HG02610 (cell line): ENCODE data around the gene ENOPH1.
A peak's percentile ranks its signal among the peaks of the same experiment; 100 is the strongest.
"Not testable (repeated sequence)": the region's sequence is repeated elsewhere in the genome, so short reads cannot be mapped to it uniquely, and the experiment has no call there.

Experiments used
- ATAC-seq: cut with Tn5 transposase; IDR thresholded peaks from one replicate; pipeline ENCODE4 v1.9.1; 2021; ENCODE audit warnings: mild to moderate bottlenecking, moderate library complexity; ENCODE audit not compliant: unreplicated experiment

ENOPH1 gene

DNA sequence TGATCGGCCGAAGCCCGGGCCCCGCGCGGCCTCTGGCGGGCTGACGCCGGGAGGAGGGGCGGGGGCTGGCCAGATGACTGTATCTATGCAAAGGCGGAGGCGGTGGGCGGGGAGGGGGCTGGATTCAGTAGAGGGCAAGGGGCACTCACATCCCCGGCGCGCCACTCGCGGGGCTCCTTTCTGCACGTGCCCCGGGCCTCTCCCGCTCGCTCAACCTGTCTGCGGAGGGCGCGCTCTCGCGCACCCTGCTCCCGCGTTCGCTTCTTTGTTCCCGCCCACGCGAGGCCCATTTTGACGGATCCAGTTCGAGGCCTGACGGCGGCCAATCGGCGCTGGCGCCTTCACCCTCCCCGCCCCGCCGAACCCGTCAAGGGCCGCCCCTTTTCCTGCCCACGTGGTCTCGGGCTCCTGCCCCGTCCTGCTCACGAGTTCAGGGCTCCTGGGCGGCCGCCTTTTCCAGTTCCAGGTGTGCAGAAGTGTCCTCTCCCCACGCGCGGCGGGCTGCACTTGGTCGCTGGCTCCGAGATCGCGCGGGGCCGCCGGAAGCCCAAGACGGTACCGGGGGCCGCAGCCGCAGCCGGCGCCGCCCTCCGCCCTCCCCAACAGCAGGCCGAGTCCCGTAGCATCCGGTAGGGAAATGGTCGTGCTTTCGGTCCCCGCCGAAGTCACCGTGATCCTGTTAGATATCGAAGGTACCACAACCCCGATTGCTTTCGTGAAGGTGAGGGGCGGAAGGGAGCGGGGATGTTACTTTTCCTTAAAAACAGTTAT, at the start of gene ENOPH1, which contains the start of gene HNRNPDL:
TSS of gene ENOPH1 (plus strand) at position 398 of the 771 bp plus-strand sequence. CDS start at position 638, 240 bp downstream.
TSS of gene HNRNPDL (minus strand) at position 270 of the 771 bp plus-strand sequence. CDS start 772 bp downstream, outside the sequence.
- ATAC-seq: peak; percentile 69

DNA sequence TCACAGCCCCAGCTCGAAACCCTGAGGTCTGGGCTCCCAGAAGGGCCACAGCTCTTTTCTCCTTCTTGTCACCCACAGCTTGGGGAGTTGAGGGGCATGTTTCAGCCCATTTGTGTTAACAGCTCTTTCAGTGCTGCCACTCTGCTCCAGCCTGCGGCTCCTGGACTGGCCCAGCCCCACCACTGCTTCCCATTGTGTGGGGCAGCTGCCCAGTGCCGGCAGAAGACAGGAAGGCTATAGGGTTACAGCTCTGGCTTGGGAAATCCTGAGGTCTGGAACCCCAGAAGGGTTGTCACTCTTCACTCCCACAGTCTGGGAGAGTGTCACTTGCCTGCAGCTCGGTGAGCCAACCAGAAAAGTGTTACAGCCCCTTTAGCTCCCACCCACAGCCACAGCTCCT, 49.6 kb upstream of the ENOPH1 start:
- ATAC-seq: no peak

DNA sequence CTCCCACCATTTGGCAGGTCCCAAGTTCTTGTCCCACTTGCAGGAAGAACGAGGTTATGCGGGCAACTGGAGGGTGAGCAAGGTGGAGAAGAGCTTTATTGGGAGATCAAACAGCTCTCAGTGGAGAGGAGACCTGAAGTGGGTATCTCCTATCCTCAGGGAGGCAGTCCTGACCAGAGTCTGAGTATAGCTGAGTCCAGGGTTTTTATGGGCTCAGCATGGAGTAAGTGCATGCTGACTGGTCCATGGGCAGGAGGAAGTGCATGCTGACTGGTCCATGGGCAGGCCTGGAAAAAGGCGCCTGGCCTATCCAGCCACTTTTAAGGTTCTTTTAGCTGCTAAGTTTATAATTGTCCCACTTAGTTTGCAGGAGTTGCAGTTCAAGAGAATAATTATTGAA, 49.2 kb upstream of the ENOPH1 start:
- no peak for ATAC-seq

DNA sequence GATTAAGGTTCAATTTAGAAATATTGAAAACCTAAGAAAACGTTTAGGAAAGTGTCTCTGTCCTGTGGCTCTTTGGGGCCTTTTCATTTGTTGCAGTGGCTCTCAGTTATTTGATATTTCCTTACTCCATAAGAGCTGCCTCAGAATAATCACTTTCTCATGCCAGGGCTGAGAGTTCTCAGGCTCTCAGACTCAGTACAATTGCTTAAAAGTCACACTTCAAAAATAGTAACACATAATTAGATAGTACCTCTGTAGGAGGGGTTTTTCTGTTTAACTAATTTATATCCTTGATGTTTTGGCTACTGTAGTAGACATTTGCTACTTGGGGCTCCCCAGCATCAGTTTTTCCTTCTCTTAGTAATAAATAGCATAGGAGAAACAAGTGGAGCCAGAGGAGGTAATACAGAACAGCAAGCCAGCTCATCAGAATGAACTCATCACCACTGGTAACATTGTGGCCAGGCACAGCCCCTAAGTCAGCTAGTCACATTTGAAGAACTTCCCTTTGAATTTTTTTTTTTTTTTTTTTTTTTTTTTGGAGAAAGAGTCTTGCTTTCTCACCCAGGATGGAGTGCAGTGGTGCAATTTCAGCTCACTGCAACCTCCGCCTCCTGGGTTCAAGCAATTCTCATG, 48.6 kb upstream of the ENOPH1 start:
- ATAC-seq: no peak

DNA sequence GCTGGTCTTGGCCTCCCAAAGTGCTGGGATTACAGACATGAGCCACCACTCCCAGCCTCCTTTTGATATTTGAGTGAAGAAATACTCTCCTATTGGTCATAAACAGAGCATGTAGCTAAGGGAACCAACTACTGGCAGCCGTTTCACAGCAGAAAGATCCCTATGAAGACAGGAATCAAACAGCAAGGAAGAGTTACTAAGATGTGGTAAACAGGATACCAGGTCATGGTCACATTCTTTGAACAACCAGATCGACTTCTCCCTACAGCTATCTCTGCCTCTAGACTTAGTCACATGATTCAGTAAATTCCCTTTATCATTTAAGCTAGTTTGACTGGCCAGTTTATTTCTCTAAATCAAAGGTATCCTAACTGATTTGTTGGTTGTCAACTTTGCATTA, 47.6 kb upstream of the ENOPH1 start:
- ATAC-seq: no peak

DNA sequence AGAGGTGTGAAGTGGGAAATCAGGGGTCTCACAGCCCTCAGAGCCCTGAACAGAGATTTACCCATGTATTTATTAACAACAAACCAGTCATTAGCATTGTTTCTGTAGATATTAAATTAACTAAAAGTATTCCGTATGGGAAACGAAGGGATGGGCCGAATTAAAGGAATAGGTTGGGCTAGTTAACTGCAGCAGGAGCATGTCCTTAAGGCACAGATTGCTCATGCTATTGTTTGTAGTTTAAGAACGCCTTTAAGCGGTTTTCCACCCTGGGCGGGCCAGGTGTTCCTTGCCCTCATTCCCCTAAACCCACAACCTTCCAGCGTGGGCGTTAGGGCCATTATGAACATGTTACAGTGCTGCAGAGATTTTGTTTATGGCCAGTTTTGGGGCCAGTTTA, 44.1 kb upstream of the ENOPH1 start:
- not testable (repeated sequence) for ATAC-seq

DNA sequence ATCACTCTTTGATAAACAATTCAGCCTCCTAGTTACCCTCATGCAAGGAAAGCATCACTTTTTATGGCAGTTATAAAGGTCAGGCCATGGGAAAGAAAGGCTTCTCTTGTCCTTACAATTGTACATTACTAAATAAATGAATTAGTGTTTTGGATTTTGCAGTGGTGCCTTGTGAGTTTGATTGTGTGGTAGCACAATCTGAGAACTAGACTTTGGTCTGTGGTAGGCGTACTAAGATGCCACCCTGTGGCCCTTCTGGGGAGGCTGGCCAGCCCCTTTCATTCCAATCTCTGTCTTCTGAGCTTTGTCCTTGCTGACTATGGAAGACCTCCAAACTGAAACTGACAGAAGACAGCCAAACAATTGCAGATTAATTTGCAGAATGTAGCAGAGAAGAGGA, 42.0 kb upstream of the ENOPH1 start:
- no peak for ATAC-seq

DNA sequence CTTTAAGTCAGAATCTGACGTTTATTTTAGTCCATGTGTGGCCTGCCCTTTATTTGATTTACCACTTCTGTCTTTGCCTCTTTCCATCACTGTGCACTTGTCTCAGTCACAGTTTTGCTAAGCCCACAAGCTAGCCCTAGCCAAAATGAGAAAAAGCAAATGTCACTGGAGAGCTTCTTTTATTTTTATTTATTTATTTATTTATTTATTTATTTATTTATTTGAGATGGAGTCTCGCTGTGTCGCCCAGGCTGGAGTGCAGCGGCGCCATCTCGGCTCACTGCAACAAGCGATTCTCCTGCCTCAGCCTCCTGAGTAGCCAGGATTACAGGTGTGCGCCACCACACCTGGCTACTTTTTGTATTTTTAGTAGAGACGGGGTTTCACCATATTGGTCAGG, 40.3 kb upstream of the ENOPH1 start:
- not testable (repeated sequence) for ATAC-seq

DNA sequence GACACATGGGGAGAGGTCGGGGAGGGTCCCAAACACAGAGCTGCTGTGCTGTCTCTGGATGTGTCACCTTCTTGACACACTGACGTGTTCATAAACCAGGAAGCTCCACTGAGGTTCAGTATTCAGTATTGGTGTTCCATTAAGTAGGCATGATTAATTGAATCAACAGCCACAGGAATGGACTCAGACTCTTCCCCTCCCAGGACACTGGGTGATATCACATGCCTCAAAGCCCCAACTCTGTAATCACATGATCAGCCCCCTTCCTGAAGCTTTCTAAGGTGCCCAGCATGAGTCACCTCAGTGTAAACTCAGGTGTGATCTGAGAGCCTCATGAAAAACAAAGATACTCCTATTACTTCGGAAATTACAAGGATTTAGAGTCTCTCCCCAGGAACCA, 35.5 kb upstream of the ENOPH1 start:
- ATAC-seq: no peak

DNA sequence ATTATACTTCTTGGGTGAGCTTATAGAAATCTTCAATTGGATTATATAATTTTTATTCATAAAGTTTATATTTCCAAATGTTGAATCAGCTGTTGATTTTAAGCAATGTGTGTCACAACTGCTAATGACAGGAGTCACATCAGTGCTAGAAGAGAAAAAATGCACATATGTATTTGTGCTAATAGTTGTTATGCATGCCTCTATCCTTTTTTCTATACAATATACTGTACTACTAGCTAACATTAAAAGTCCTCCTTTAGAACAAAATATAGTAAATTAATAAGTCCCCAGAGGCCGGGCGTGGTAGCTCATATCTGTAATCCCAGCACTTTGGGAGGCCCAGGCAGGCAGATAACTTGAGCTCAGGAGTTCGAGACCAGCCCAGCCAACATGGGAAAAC, 32.9 kb upstream of the ENOPH1 start:
- no peak for ATAC-seq

DNA sequence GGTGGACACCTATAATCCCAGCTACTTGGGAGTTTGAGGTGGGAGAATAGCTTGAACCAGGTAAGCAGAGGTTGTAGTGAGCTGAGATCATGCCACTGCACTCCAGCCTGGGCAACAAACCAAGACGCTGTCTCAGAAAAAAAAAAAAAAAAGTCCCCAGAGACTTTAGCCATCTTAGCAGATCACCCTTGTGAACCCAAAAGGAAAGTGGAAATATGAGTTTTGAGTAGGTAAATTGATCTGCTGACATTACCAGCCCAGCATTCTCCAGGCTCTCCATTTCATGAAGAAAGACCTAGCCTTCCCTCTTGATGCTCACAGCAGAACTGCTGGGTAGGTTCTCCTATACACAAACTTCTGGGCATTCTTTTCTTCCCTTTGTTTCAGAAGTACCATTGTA, 32.1 kb upstream of the ENOPH1 start:
- ATAC-seq: peak; percentile 57

DNA sequence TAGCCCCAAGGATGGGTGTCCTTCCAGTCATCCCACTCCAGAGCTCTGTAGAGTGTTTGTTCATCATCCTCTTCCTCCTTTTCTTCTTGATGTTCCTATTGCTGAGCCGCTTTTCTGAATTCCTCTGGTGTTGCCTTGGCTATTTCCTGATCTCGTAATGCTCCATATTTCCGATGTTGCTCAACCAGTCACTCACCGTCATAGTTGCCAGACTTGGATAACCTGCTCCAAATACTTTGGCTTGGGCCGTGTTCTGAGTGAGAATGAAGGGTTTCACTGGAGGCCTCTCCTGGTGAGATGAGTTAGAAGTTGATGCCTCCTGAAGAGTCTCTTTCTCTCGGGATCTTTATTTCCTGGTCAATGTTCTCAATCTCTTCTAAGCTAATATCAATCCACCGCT, 28.8 kb upstream of the ENOPH1 start:
- ATAC-seq: no peak

DNA sequence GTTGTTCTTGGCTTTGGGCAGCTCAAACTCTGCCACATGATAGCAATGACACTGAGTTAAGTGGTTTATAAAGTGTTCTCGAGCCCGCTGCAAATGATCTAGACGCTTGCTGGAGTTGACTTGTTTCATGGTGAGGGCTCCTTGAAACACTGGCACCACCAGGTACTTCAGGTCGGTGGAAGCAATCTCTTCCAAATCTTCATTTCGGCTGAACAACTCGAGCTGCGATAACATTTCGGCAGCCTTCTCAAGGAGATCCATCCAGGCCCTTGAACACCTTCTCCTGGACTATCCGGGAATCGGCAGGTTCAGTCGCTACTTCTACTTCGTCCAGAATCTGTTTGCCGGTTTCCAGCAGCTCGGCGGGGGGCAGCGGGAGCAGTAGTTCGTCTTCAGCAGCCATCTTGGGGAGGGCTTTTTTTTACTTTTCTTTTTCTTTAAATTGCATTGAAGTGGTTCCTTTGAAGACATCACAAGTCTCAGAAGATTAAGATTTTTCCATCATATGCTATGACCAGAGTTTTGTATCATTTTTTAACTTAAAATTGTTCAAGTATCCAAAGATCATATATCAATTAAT, 28.1 kb upstream of the ENOPH1 start:
- no peak for ATAC-seq

DNA sequence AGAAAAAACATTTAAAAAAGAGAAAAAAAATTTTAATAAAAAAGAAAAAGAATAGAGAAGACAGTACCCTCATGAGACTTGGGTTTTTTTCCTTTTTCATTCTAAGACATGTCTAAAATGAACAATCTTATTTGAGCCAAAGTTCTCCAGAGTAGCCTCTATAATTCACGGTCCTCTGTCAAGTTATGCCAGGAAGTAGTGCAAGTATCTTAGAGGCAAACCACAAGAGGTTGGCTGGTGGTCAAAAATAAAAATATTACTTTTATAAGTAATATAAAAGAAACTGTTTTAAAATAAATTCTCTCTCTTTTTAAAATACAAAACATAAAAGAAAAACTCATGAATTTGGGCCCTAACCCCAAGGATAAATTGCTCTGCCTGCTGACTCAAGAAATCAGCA, 26.7 kb upstream of the ENOPH1 start:
- no peak for ATAC-seq

DNA sequence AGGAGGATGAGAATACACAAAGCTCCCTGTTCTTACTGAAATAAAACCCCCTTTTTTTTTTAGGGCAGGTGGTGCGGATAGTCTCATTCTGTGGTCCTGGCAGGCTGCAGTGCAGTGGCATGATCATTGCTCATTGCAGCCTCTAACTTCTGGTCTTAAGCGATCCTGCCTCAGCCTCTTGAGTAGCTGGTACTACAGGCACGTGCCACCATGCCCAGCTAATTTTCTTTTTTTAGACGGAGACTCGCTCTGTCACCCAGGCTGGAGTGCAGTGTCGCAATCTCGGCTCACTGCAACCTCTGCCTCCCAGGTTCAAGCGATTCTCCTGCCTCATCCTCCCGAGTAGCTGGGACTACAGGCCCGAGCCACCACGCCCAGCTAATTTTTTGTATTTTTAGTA, 15.3 kb upstream of the ENOPH1 start:
- ATAC-seq: not testable (repeated sequence)

DNA sequence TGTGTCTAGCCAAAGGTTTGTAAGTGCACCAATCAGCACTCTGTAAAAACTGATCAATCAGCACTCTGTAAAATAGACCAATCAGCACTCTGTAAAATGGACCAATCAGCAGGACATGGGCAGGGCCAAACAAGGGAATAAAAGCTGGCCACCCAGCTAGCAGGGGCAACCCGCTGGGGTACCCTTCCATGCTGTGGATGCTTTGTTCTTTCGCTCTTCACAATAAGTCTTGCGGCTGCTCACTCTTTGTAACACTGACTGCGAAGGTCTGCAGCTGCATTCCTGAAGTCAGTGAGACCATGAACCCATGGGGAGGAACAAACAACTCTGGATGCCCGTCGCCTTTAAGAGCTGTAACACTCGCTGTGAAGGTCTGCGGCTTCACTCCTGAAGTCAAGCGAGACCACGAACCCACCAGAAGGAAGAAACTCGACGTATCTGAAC, 14.4 kb upstream of the ENOPH1 start:
- no peak for ATAC-seq

DNA sequence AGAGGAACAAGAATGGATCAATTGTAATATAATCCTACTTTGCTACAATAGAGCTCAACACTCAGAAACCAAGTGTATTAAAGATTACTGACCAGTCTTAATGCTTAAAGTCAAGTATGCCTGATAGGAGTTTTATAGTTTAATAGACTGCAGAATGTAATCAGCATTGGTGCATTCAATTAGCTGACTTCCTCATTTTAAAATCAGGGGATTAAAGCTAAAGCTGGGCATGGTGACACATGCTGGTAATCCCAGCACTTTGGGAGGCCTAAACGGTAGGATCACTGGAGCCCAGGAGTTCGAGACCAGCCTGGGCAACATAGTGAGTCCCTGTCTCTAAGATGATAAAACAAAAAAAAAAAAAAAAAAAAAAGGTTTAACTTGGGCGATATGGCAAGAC, 10.9 kb upstream of the ENOPH1 start:
- ATAC-seq: no peak

DNA sequence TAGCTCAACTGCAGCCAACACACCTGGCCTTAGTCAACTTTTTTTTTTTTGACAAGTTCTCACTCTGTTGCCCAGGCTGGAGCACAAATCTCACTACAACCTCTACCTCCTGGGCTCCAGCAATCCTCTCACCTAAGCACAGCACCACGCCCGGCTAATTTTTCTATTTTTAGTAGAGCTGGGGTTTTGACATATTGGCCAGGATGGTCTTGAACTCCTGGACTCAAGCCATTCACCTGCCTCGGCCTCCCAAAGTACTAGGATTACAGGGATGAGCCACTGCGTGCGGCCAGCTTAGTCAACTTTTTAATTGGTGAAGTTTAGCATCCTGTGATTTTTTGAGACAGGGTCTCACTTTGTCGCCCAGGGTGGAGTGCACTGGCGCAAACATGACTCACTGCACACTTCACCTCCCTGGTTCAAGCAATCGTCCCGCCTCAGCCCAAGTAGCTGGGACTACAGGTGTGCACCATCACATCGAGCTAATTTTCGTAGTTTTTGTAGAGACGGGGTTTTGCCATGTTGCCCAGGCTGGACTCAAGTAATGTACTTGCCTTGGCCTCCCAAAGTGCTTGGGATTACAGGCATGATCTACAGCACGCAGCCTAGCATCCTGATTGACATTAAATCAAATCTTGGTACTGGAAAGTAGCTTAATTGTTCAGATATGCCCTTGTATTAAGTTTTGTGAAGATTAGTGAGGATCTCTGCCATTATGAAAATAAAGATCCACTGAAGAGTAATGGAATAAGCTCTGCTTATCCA, 8.4 kb upstream of the ENOPH1 start:
- ATAC-seq: no peak

DNA sequence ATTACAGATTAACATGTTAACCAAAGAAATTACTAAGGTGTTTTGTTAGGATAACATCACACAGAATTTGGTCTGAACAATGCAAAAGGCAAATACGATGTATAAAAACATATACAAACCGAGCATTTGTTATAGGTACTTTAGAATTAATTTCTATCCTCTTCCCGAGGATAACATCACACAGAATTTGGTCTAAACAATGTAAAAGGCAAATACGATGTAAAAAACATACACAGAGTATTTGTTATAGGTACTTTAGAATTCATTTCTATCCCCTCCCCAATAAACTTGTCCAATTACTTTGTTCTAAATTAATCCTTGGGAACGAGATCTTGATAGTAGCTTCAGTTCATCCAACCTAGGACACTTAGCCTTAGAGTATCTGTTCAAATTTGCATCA, 7.8 kb upstream of the ENOPH1 start:
- no peak for ATAC-seq

DNA sequence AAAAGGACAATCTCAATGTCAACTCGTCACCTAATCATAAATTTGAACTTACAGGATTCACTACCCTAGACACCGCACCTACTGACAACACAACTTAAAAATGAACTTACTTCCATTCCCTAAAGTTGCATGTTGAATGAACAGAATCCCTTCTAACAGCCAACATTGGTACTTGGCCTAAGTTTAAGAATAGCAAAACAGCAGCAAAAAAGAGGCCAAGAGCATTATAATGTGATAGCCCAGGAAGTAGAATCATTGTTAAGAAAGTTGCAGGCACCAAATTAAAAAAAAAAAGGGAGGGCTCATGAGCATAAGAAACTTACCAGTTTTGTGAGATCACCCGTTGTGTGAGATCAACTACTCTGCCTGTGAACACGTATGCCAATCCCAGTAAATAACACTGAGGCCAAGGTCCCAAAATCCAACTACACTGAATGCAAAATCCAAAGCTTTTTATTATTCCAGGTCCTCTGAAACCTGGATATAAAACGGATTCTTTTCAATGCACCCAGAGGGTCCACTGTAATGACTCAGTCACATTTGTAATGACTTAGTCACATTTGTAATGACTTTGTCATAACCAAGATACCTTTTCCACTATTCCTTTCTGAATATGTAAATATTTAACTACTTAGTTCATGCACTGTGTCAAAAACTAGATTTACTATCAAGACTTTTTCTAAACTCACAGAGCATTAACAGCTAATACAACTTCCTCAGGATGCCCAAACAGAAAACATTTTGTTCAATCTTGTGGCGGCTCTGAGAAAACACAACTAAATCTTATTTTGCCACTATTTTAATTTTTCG, 6.9 kb upstream of the ENOPH1 start:
- no peak for ATAC-seq
